ENCODE results near the gene ZNHIT1. TPM values are rescaled to one million over a fixed set of nuclear protein-coding genes. Genes with fewer than 3 reads are reported as not detected.

ZNHIT1 gene
- total RNA-seq, 2 donors from 2014 or later, result 51.4 to 74.8 TPM

DNA sequence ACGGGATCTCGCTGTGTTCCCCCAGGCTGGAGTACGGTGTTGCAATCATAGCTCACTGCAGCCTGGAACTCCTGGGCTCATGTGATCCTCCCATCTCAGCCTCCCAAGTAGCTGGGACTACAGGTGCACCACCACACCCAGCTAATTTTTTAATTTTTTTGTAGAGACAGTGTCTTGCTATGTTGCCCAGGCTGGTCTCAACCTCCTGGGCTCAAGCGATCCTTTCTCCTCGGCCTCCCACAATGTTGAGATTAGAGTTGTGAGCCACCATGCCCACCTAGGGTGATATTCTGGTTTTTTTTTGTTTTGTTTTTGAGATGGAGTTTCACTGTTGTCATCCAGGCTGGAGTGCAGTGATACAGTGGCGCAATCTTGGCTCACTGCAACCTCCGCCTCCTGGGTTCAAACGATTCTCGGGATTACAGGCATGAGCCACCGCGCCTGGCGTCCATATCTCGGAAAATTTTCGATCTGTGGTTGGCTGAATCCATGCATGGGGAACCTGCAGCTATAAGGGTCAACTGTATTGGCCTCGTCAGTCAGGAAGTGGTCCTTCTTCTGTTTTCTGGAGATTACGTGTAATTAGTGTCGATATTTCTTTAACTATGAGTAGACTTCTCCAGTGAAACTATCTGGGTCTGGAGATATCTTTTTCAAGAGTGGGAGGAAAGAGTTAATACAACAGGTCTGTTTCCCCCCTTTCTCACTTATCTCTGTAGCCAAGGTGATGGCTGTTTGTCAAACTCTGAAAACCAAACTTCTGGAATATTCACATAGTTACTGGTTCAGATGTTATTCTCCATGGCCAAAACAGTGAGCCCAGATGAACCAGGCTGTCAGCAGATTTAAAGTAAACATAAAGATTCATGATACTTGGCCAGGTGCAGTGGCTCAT, 47.9 kb downstream of the ZNHIT1 start:
- H3K27me3 ChIP-seq, result peaks cover 0 to 3% of the 10 kb centered on the region in 2 donors
- 65 to 76% methylated on average over 17 of the region's 17 CpGs for WGBS, 2 donors
- no peak overlapping the region for H3K4me3 ChIP-seq
- intact Hi-C loops (cut with DNase I), result no loop called here
- H3K36me3 ChIP-seq (replicated peaks in 1 of 2; ENCODE audit: insufficient read depth in 1 of 2, low read depth in 2 of 2), result no peaks in the 10 kb centered on the region
- H3K4me1 ChIP-seq, result no peaks in the 10 kb centered on the region
- DNase-seq, result no peak
- TF ChIP-seq, protein P1, sequence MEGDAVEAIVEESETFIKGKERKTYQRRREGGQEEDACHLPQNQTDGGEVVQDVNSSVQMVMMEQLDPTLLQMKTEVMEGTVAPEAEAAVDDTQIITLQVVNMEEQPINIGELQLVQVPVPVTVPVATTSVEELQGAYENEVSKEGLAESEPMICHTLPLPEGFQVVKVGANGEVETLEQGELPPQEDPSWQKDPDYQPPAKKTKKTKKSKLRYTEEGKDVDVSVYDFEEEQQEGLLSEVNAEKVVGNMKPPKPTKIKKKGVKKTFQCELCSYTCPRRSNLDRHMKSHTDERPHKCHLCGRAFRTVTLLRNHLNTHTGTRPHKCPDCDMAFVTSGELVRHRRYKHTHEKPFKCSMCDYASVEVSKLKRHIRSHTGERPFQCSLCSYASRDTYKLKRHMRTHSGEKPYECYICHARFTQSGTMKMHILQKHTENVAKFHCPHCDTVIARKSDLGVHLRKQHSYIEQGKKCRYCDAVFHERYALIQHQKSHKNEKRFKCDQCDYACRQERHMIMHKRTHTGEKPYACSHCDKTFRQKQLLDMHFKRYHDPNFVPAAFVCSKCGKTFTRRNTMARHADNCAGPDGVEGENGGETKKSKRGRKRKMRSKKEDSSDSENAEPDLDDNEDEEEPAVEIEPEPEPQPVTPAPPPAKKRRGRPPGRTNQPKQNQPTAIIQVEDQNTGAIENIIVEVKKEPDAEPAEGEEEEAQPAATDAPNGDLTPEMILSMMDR (IDR thresholded peaks at IDR 0.05), result no peak
- no peak for TF ChIP-seq POLR2A (IDR thresholded peaks at IDR 0.05)
- no peak overlapping the region for H3K27ac ChIP-seq
- ATAC-seq, result no peak
- no peaks in the 10 kb centered on the region for H3K9me3 ChIP-seq

DNA sequence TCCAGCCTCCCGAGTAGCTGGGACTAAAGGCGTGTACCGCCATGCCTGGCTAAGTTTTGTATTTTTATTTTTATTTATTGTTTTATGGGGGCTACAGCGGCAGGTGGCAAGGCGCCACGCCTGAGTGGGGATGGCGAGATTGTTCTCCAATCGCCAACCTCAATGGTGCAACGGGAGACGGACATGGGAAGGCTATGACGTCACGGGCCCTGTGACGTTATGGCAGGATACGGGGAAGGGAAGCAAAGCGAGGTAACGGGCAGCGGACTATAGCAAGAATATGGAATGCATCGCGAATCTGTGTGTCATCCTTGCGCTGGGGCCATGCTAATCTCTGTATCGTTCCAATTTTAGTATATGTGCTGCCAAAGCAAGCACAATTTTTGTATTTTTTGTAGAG, 51.7 kb downstream of the ZNHIT1 start:
- Histone ChIP-seq H3K27me3 (peaks cover 0 to 3% of the 10 kb centered on the region in 2 donors), H3K36me3 (replicated peaks in 1 of 2; ENCODE audit: insufficient read depth in 1 of 2, low read depth in 2 of 2) (no peaks in the 10 kb centered on the region), H3K27ac (no peak overlapping the region), H3K4me1 (no peaks in the 10 kb centered on the region), H3K9me3 (no peaks in the 10 kb centered on the region), H3K4me3 (no peak overlapping the region)
- intact Hi-C loops (cut with DNase I), result no loop called here
- no peak for ATAC-seq
- no peak for TF ChIP-seq POLR2A (IDR thresholded peaks at IDR 0.05)
- TF ChIP-seq, protein P1 (IDR thresholded peaks at IDR 0.05), result no peak
- WGBS, 2 donors, result 81% methylated on average over 21 of the region's 21 CpGs
- DNase-seq, result no peak

DNA sequence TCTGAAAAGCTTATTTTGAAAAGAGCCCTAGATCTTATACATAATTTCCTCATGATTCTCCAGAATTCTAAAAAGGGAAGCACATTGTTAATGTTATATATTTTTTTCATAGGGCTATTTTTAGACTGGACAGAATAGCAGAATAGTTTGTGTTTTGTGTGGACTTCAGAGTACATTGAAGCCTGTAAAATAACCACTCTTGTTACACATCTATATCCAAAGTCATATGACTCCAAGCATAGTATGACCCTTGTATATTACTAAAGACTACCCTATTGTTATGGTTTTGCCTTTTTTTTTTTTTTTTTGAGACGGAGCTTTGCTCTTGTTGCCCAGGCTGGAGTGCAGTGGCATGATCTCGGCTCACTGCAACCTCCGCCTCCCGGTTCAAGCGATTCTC, 53.1 kb downstream of the ZNHIT1 start:
- no peak for ATAC-seq
- Histone ChIP-seq H3K27ac (no peak overlapping the region), H3K36me3 (replicated peaks in 1 of 2; ENCODE audit: insufficient read depth in 1 of 2, low read depth in 2 of 2) (no peaks in the 10 kb centered on the region), H3K4me1 (no peaks in the 10 kb centered on the region), H3K4me3 (no peak overlapping the region), H3K27me3 (peaks cover 0 to 4% of the 10 kb centered on the region in 2 donors), H3K9me3 (no peaks in the 10 kb centered on the region)
- intact Hi-C loops (cut with DNase I), result no loop called here
- DNase-seq, result no peak
- 74 to 78% methylated on average over 5 of the region's 5 CpGs for WGBS, 2 donors
- TF ChIP-seq, protein P1 (IDR thresholded peaks at IDR 0.05), result no peak
- TF ChIP-seq POLR2A (IDR thresholded peaks at IDR 0.05), result no peak

DNA sequence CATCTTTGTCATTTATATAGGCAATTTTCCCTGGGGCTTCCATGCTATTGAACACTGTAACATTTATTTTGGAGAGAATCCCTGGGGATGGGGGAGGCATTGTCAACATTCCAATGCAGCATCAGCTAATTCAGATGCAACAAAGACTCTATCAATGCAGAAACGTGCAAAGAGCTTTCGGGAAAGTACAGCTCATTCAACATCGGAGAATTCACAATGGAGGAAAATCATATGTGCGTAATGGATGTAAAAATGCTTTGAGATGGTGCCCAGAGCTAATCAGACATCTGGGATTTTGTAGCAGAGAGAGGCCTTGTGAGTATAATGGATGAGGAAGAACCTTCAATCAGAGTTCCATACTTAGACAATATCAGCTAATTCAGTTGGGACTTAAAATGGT, 55.2 kb downstream of the ZNHIT1 start:
- ATAC-seq (no peak), DNase-seq (no peak)
- 46 to 57% methylated on average over 4 of the region's 4 CpGs for WGBS, 2 donors
- TF ChIP-seq POLR2A (IDR thresholded peaks at IDR 0.05), result no peak
- TF ChIP-seq, protein P1 (IDR thresholded peaks at IDR 0.05), result no peak
- H3K36me3 ChIP-seq (replicated peaks in 1 of 2; ENCODE audit: insufficient read depth in 1 of 2, low read depth in 2 of 2), result no peaks in the 10 kb centered on the region
- H3K4me3 ChIP-seq, result no peak overlapping the region
- H3K4me1 ChIP-seq, result no peaks in the 10 kb centered on the region
- no peaks in the 10 kb centered on the region for H3K9me3 ChIP-seq
- H3K27ac ChIP-seq, result no peak overlapping the region
- peaks cover 0 to 4% of the 10 kb centered on the region in 2 donors for H3K27me3 ChIP-seq
- intact Hi-C loops (cut with DNase I), result no loop called here

Small RNA genes within 50 kb of the gene (small RNA-seq; reads per million reads assigned to genes)
- not detected for gene RNU6-1104P

Other genes with a start within 250 kb of the ZNHIT1 start
- not detected for gene MUC12, start 248.6 kb upstream of the ZNHIT1 start, total RNA-seq
- gene MUC17, start 198.1 kb upstream of the ZNHIT1 start, total RNA-seq, result under 1 TPM in 1 of 2 donors, not detected in 1; 0.78 TPM
- 10 to 100 TPM; 13.5 to 19.4 TPM for gene TRIM56, start 132.7 kb upstream of the ZNHIT1 start, total RNA-seq
- 10 to 100 TPM; 20.2 to 36.3 TPM for gene SERPINE1, start 91.1 kb upstream of the ZNHIT1 start, total RNA-seq
- gene AP1S1, start 63.7 kb upstream of the ZNHIT1 start, total RNA-seq, result 10 to 100 TPM; 12.2 to 23.6 TPM
- gene VGF, start 52.6 kb upstream of the ZNHIT1 start, total RNA-seq, result 1 to 10 TPM; 3.0 to 4.9 TPM
- under 1 TPM in 1 of 2 donors, not detected in 1; 0.26 TPM for gene NAT16, start 37.9 kb upstream of the ZNHIT1 start, total RNA-seq
- not detected for gene MOGAT3, start 17.1 kb upstream of the ZNHIT1 start, total RNA-seq
- 10 to 100 TPM; 23.9 to 56.0 TPM for gene PLOD3, start 584 bp upstream of the ZNHIT1 start, total RNA-seq
- gene CLDN15, start 19.6 kb downstream of the ZNHIT1 start, total RNA-seq, result 10 to 100 TPM in 1 of 2 donors, 1 to 10 TPM in 1; 7.3 to 22.1 TPM
- 100 to 1,000 TPM in 1 of 2 donors, 10 to 100 TPM in 1; 88.2 to 148 TPM for gene FIS1, start 26.9 kb downstream of the ZNHIT1 start, total RNA-seq
- gene IFT22, start 103.6 kb downstream of the ZNHIT1 start, total RNA-seq, result 10 to 100 TPM; 18.7 to 31.0 TPM
- 1 to 10 TPM in 1 of 2 donors, under 1 TPM in 1; 0.78 to 2.0 TPM for gene COL26A1, start 144.7 kb downstream of the ZNHIT1 start, total RNA-seq

All from body of pancreas (tissue), 4 donors.